NCI-H345 (cell line): ENCODE measurements around the gene TRABD2A.
"Not testable (repeated sequence)": the region's sequence is repeated elsewhere in the genome, so short reads cannot be mapped to it uniquely, and the experiment has no call there.

Source experiments
- DNase-seq: peaks from one replicate; lab custom pipeline; 2025; lab: John Stamatoyannopoulos, UW

Gene TRABD2A

DNA sequence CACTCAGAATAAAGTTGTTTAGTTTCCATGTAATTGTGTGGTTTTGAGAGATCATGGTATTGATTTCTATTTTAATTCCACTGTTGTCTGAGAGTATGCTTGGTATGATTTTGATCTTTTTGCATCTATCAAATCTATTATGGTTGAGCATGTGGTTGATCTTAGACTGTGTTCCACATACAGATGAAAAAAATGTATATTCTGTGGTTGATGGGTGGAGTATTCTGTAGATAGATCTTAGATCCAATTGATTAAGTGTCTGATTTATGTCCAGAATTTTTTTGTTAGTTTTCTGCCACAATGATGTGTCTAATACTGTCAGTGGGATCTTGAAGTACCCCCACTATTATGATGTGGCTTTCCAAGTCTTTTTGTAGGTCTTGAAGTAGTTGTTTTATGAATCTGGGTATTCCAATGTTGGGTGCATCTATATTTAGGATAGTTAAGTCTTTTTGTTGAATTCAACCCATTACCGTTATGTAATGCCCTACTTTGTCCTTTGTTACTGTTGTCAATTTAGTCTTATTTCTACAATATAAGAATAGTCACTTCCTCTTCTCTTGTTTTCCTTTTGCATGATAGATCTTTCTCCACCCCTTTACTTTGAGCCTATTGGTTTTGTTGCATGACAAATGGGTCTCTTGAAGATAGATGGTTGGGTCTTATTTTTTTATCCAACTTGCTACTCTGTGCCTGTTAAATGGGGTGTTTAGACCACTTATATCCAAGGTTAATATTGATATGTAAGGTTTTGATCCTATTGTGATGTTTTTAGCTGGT is 101.8 kb downstream of the TRABD2A start:
- DNase-seq: no peak

DNA sequence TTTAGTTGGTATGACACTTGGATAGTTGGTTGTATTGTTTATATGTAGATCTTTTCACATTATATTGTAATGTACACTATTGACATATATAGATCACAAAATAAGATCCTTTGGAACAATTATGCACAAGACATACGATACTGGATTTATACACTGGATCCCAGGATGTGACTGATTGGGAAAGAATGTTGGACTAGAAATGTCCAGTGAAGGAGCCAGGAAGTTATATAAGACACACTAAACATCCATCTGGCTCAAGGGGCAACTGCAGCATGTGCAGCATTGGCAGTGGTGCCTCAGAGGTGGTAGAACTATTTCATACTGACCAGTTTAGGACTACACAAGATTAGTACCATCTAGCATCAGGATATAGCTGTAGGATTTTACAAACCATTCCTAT is 104.9 kb downstream of the TRABD2A start:
- no peak for DNase-seq

DNA sequence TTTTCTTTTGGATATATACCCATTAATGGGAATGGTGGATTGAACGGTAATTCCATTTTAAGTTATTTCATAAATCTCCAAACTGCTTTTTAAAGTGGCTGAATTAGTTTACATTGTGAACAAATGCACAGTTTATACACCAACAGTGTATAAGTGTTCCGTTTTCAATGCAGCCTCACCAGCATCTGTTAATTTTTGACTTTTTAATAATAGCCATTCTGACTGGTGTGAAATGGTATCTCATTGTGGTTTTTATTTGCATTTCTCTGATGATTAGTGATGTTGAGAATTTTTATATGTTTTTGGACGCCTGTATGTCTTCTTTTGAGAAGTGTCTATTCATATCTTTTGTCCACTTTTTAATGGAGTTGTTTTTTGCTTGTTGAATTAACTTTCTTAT is 107.3 kb downstream of the TRABD2A start:
- DNase-seq: not testable (repeated sequence)
